H1 (cell line): ENCODE data around the gene PAX6. TPM values are rescaled to one million over a fixed set of nuclear protein-coding genes. Genes with fewer than 3 reads are reported as not detected.
A peak's percentile ranks its signal among the peaks of the same experiment; 100 is the strongest.

Experiments
- CTCF ChIA-PET: fragments of 300-600 bp; sonication (Branson Sonifier 250); formaldehyde crosslinking; loops from one replicate; lab custom pipeline; 2021; ENCODE audit not compliant: partially characterized antibody; lab: Charles Lee
- POLR2A ChIA-PET: fragments of 300-600 bp; sonication (Branson Sonifier 250); formaldehyde crosslinking; loops from one replicate; lab custom pipeline; 2021; ENCODE audit warnings: inconsistent platforms; ENCODE audit not compliant: partially characterized antibody; lab: Charles Lee
- DNase-seq, 2 experiments: peaks; one replicate each; pipeline versions ENCODE4 v3.0.0 to v3.0.0-alpha.2; 2010 to 2022; ENCODE audit warnings: low spot score in 2 of 2, low read depth in 1 of 2, mixed read lengths in 1 of 2
- FAIRE-seq: peaks from 2 replicates; lab custom pipeline; 2011; peaks lifted over from hg19 to GRCh38; lab: Jason Lieb, UNC
- H2AFZ ChIP-seq: 2 replicates; pipeline ENCODE4 v1.8.1; 2012; ENCODE audit warnings: low read length, inconsistent platforms
- H2AK5ac ChIP-seq: 2 replicates; pipeline ENCODE4 v1.6.1; 2013; ENCODE audit warnings: low read depth, low read length
- H2BK120ac ChIP-seq: replicated peaks from 2 replicates; pipeline ENCODE3; 2013; ENCODE audit warnings: low read depth, low read length, inconsistent platforms
- H2BK12ac ChIP-seq: 2 replicates; pipeline ENCODE4 v1.6.1; 2013; ENCODE audit warnings: low read depth, low read length
- H2BK15ac ChIP-seq: 2 replicates; pipeline ENCODE4 v1.6.1; 2013; ENCODE audit warnings: low read length
- H2BK20ac ChIP-seq: 2 replicates; pipeline ENCODE4 v1.6.1; 2013; ENCODE audit warnings: low read length
- H2BK5ac ChIP-seq: 2 replicates; pipeline ENCODE4 v1.6.1; 2013; ENCODE audit warnings: low read depth, low read length
- H3K14ac ChIP-seq: 2 replicates; pipeline ENCODE4 v1.6.1; 2013; ENCODE audit warnings: inconsistent platforms; ENCODE audit not compliant: insufficient read length
- H3K18ac ChIP-seq: 2 replicates; pipeline ENCODE4 v1.6.1; 2013; ENCODE audit warnings: low read length; ENCODE audit errors: extremely low read depth
- H3K23ac ChIP-seq: 2 replicates; pipeline ENCODE4 v1.6.1; 2013; ENCODE audit warnings: inconsistent platforms; ENCODE audit not compliant: insufficient read length
- H3K23me2 ChIP-seq: 2 replicates; pipeline ENCODE4 v1.6.1; 2013; ENCODE audit warnings: low read depth, low read length
- H3K27ac ChIP-seq: 2 replicates; pipeline ENCODE4 v1.6.1; 2011; ENCODE audit warnings: low read depth, low read length, inconsistent platforms
- H3K27me3 ChIP-seq, 4 experiments: replicated peaks in 1 of 4; 1 replicate in 1 of 4; 2 replicates in 3 of 4; pipeline versions ENCODE4 v1.6.1 to v1.8.1; 2011 to 2013; ENCODE audit warnings: low read length in 3 of 4, mild to moderate bottlenecking in 3 of 4, inconsistent platforms in 2 of 4, mixed read lengths in 2 of 4, moderate library complexity in 1 of 4; ENCODE audit not compliant: control insufficient read depth in 3 of 4, insufficient read depth in 3 of 4; ENCODE audit errors: extremely low read depth in 1 of 4
- H3K36me3 ChIP-seq, 4 experiments: 2 replicates each; pipeline versions ENCODE4 v1.6.1 to v1.8.1; 2011 to 2013; ENCODE audit warnings: mild to moderate bottlenecking in 4 of 4, low read length in 3 of 4, moderate library complexity in 2 of 4, control low read depth in 1 of 4, inconsistent platforms in 1 of 4; ENCODE audit not compliant: insufficient read depth in 4 of 4, control insufficient read depth in 2 of 4
- H3K4ac ChIP-seq: replicated peaks from 2 replicates; pipeline ENCODE3; 2013; ENCODE audit warnings: low read length, low read depth, mixed read lengths, inconsistent platforms; ENCODE audit not compliant: insufficient read length
- H3K4me1 ChIP-seq, 4 experiments: replicated peaks in 1 of 4; 1 replicate in 1 of 4; 2 replicates in 3 of 4; pipeline versions ENCODE4 v1.6.1 to v1.8.1; 2011 to 2013; ENCODE audit warnings: low read length in 3 of 4, inconsistent platforms in 2 of 4, mixed read lengths in 1 of 4; ENCODE audit not compliant: insufficient read depth in 4 of 4, control insufficient read depth in 3 of 4
- H3K4me2 ChIP-seq, 2 experiments: 2 replicates each; pipeline versions ENCODE4 v1.6.1 to v1.8.1; 2011 to 2013; ENCODE audit warnings: low read depth in 2 of 2, low read length in 2 of 2, control low read depth in 1 of 2, inconsistent platforms in 1 of 2, mild to moderate bottlenecking in 1 of 2; ENCODE audit not compliant: insufficient read depth in 1 of 2
- H3K4me3 ChIP-seq, 4 experiments: fragments of 200-600, 300-600 bp in 1 of 4; sonication (generic), shearing (Covaris generic), sonication (Bioruptor Twin) in 1 of 4; 2 replicates each; pipeline versions ENCODE4 v1.5.1 to v1.8.1; 2011 to 2016; ENCODE audit warnings: low read length in 4 of 4, low read depth in 3 of 4, control low read depth in 2 of 4, inconsistent platforms in 2 of 4, mild to moderate bottlenecking in 2 of 4, mixed read lengths in 1 of 4, moderate library complexity in 1 of 4; ENCODE audit not compliant: insufficient read depth in 2 of 4; ENCODE audit errors: extremely low read depth in 1 of 4
- H3K56ac ChIP-seq: replicated peaks from 2 replicates; pipeline ENCODE3; 2013; ENCODE audit warnings: low read depth, mild to moderate bottlenecking, mixed read lengths, low read length, inconsistent platforms; ENCODE audit not compliant: insufficient read length
- H3K79me1 ChIP-seq: 2 replicates; pipeline ENCODE4 v1.6.1; 2013; ENCODE audit warnings: low read depth, low read length, control low read depth
- H3K79me2 ChIP-seq, 2 experiments: 2 replicates each; pipeline versions ENCODE4 v1.6.1 to v1.8.1; 2012 to 2013; ENCODE audit warnings: low read length in 2 of 2, mild to moderate bottlenecking in 2 of 2, inconsistent platforms in 1 of 2; ENCODE audit not compliant: insufficient read depth in 2 of 2, control insufficient read depth in 1 of 2
- H3K9ac ChIP-seq, 4 experiments: replicated peaks in 1 of 4; 1 replicate in 1 of 4; 2 replicates in 3 of 4; pipeline versions ENCODE4 v1.6.1 to v1.8.1; 2011 to 2013; ENCODE audit warnings: low read depth in 3 of 4, low read length in 3 of 4, control low read depth in 2 of 4, mild to moderate bottlenecking in 2 of 4, moderate library complexity in 2 of 4, inconsistent platforms in 1 of 4; ENCODE audit errors: extremely low read depth in 1 of 4
- H3K9me3 ChIP-seq, 2 experiments: 2 replicates each; pipeline versions ENCODE4 v1.6.1 to v1.8.1; 2012 to 2013; ENCODE audit warnings: mild to moderate bottlenecking in 2 of 2, moderate library complexity in 2 of 2, control low read depth in 1 of 2, inconsistent platforms in 1 of 2, low read depth in 1 of 2, low read length in 1 of 2, mixed read lengths in 1 of 2; ENCODE audit not compliant: insufficient read depth in 2 of 2
- H4K20me1 ChIP-seq, 2 experiments: replicated peaks in 1 of 2; 2 replicates each; pipeline versions ENCODE3 to v1.8.1; 2011 to 2013; ENCODE audit warnings: inconsistent platforms in 2 of 2, low read length in 2 of 2, mild to moderate bottlenecking in 1 of 2; ENCODE audit not compliant: insufficient read depth in 2 of 2, control insufficient read depth in 1 of 2
- H4K5ac ChIP-seq: 2 replicates; pipeline ENCODE4 v1.6.1; 2013; ENCODE audit warnings: low read length, low read depth, mixed read lengths, inconsistent platforms; ENCODE audit not compliant: insufficient read length
- H4K8ac ChIP-seq: 2 replicates; pipeline ENCODE4 v1.8.0; 2013; ENCODE audit warnings: mild to moderate bottlenecking, moderate library complexity, low read length, inconsistent platforms; ENCODE audit not compliant: insufficient read depth; ENCODE audit errors: extremely low read depth
- H4K91ac ChIP-seq: replicated peaks from 2 replicates; pipeline ENCODE3; 2013; ENCODE audit warnings: low read length, mixed read lengths, inconsistent platforms; ENCODE audit not compliant: insufficient read length
- ASH2L ChIP-seq: fragments of 200-600, 300-600 bp; sonication (generic); IDR thresholded peaks from one replicate; pipeline ENCODE4 v1.7.1; 2017; ENCODE audit warnings: low read length
- CBX5 ChIP-seq: fragments of 300-800, 300-1000 bp; sonication (generic); IDR thresholded peaks from 2 replicates; pipeline ENCODE4 v1.7.1; 2016; ENCODE audit warnings: antibody characterized with exemption, low read length, low read depth
- CBX8 ChIP-seq: fragments of 300-800, 300-1000 bp; sonication (generic); IDR thresholded peaks from 2 replicates; pipeline ENCODE4 v1.7.1; 2016; ENCODE audit warnings: low read depth, low read length, borderline replicate concordance
- HDAC6 ChIP-seq: IDR thresholded peaks from one replicate; pipeline ENCODE4 v1.7.1; 2012; ENCODE audit warnings: low read depth, mild to moderate bottlenecking, inconsistent platforms, low read length, moderate library complexity
- PHF8 ChIP-seq: fragments of 200-600 bp; sonication (generic); conservative IDR thresholded peaks from 2 replicates; pipeline ENCODE4 v1.7.1; 2012; ENCODE audit warnings: low read depth, mild to moderate bottlenecking, inconsistent platforms, low read length, moderate library complexity
- RNF2 ChIP-seq: fragments of 200-900, 300-1000 bp; sonication (generic); IDR thresholded peaks from 2 replicates; pipeline ENCODE4 v1.7.1; 2016; ENCODE audit warnings: borderline replicate concordance, low read depth, mild to moderate bottlenecking, antibody characterized with exemption, low read length; ENCODE audit not compliant: poor library complexity, severe bottlenecking; ENCODE audit errors: missing control alignments
- SP4 ChIP-seq: IDR thresholded peaks from 2 replicates; pipeline ENCODE4 v1.6.1; 2012; ENCODE audit warnings: low read length, inconsistent platforms
- SRF ChIP-seq: IDR thresholded peaks from 2 replicates; pipeline ENCODE4 v1.6.1; 2011; ENCODE audit warnings: mild to moderate bottlenecking, low read depth, low read length, moderate library complexity
- SUZ12 ChIP-seq: fragments of 200-600 bp; sonication (generic); IDR thresholded peaks from 2 replicates; pipeline ENCODE4 v1.6.1; 2012; ENCODE audit warnings: mild to moderate bottlenecking, inconsistent platforms, low read length, moderate library complexity, mixed read lengths
- WGBS, 2 experiments: shearing (Covaris generic) in 1 of 2; methylation state at CpG; one replicate each; pipeline versions ENCODE4 v1.1.6 to v1.1.7; 2013 to 2015; ENCODE audit warnings: low lambda C conversion rate in 2 of 2, mixed read lengths in 2 of 2, inconsistent platforms in 1 of 2, low coverage in 1 of 2, missing lambda C conversion rate in 1 of 2; ENCODE audit not compliant: insufficient replicate concordance in 2 of 2, insufficient coverage in 1 of 2, insufficient read length in 1 of 2; ENCODE audit errors: extremely low coverage in 1 of 2, missing lambda C conversion rate in 1 of 2; 5-methylcytosine and 5-hydroxymethylcytosine counted together
- polyA plus RNA-seq, 7 experiments: library from polyadenylated mRNA; depleted of rRNA in 3 of 7; stranded (reverse) in 5 of 7; unstranded in 2 of 7; fragments of >200 nt in 5 of 7; fragments of 200-250 nt in 2 of 7; gene quantifications; 1 replicate in 5 of 7; 2 replicates in 1 of 7; 4 replicates in 1 of 7; pipeline versions ENCODE4 v1.2.1 to v1.2.3, GENCODE V29; 2011 to 2013; ENCODE audit warnings: missing spikeins in 2 of 7, mixed read lengths in 2 of 7
- total RNA-seq: library from RNA; stranded (reverse); fragmentation: NEBNext Ultra II Directional; extraction: Animal tissue kit (Norgen Biotek cat#: 25700); gene quantifications from 2 replicates; pipeline ENCODE4 v1.2.1, GENCODE V29; 2021
- TF ChIP-seq, protein P1 (sequence below), 3 experiments: IDR thresholded peaks; 1 replicate in 2 of 3; 2 replicates in 1 of 3; pipeline versions ENCODE4 v1.5.1 to v1.6.1; 2011; ENCODE audit warnings: low read length in 3 of 3, mild to moderate bottlenecking in 3 of 3, inconsistent platforms in 2 of 3, low read depth in 1 of 3, moderate library complexity in 1 of 3; ENCODE audit not compliant: insufficient read depth in 1 of 3; ENCODE audit errors: control extremely low read depth in 1 of 3

The PAX6 gene
- total and polyA plus RNA-seq, 2 of the 8 experiments (the other 6 are each of a cell fraction or from before 2014, with no cell fraction given) = 0.30 to 0.65 TPM

DNA sequence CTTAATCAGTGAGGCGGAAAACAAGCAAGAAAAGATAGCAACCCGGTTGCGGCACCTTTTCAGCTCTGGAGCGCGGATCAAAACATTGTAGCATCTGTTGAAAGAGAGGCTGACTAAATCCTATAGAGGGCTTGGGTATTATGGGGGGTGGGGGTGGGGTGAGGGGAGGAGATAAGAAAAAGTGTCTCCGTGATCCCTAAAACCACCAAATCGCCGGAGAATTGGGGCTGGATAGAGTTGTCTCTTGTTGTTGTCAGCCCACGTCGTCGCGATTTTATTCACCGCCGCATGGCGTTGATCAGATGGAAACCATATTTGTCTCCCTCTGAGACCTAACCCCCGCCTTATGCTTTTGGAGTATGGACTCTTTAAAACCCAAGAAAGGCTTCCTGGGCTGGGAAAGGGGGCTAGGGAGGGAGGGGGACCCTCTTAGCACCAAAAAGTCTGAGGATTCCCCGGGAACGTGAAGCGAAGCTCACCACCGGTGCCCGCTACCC is 13.0 kb downstream of the PAX6 start:
- Histone ChIP-seq H3K79me1 (no peaks in the 10 kb centered on the region), H3K23ac (no peak overlapping the region), H3K36me3 (no peaks in the 10 kb centered on the region; a peak in 1 of 8 replicates), H3K23me2 (peaks cover 7% of the 10 kb centered on the region; the same call in 1 of the 2 replicates), H3K4me3 (peak overlapping the region; percentile 45 to 62 (median 51)), H3K9ac (no peak overlapping the region), H2BK20ac (no peak overlapping the region), H3K79me2 (no peaks in the 10 kb centered on the region), H2AFZ (peak overlapping the region; percentile 52; the same call in 1 of the 2 replicates), H2BK12ac (peak overlapping the region; percentile 75; the same call in 1 of the 2 replicates), H3K56ac (no peak overlapping the region), H2BK5ac (no peak overlapping the region; the same call in 1 of the 2 replicates), H4K20me1 (peaks cover 0 to 19% of the 10 kb centered on the region in 2 experiments), H2AK5ac (no peak overlapping the region), H3K4me2 (peak overlapping the region; percentile 97 to 99), H2BK15ac (no peak overlapping the region), H3K14ac (no peak overlapping the region), H3K4me1 (peaks cover 16 to 30% (median 19%) of the 10 kb centered on the region in 4 experiments), H4K5ac (no peak overlapping the region), H2BK120ac (no peak overlapping the region), H3K27ac (no peak overlapping the region), H4K91ac (no peak overlapping the region), H3K9me3 (no peaks in the 10 kb centered on the region), H3K4ac (no peak overlapping the region), H4K8ac (peak overlapping the region; percentile 51; the same call in 1 of the 2 replicates), H3K18ac (peak overlapping the region; percentile 78), H3K27me3 (peaks cover 65 to 81% (median 75%) of the 10 kb centered on the region in 4 experiments)
- ChIA-PET CTCF (interaction anchor here (0.6 to 6.7 kb wide), 22 partner anchors 8 to 689 kb away, joined by 3 to 59 read pairs (median 4); no protein-coding TSS in a partner anchor), POLR2A (interaction anchor here (0.7 to 3.0 kb wide), 7 partner anchors 10 to 45 kb away, joined by 3 to 10 read pairs (median 7); no protein-coding TSS in a partner anchor)
- no peak for DNase-seq
- FAIRE-seq = no peak
- 0% methylated on average over 6 of the region's 21 CpGs; no CpG with 5 or more reads in 1 of the 2 experiments for WGBS, 2 experiments
- TF ChIP-seq SRF (no peak), SUZ12 (no peak), CBX8 (no peak), HDAC6 (no peak), PHF8 (no peak), RNF2 (no peak), ASH2L (no peak), CBX5 (no peak), SP4 (no peak)
- TF ChIP-seq, protein P1, sequence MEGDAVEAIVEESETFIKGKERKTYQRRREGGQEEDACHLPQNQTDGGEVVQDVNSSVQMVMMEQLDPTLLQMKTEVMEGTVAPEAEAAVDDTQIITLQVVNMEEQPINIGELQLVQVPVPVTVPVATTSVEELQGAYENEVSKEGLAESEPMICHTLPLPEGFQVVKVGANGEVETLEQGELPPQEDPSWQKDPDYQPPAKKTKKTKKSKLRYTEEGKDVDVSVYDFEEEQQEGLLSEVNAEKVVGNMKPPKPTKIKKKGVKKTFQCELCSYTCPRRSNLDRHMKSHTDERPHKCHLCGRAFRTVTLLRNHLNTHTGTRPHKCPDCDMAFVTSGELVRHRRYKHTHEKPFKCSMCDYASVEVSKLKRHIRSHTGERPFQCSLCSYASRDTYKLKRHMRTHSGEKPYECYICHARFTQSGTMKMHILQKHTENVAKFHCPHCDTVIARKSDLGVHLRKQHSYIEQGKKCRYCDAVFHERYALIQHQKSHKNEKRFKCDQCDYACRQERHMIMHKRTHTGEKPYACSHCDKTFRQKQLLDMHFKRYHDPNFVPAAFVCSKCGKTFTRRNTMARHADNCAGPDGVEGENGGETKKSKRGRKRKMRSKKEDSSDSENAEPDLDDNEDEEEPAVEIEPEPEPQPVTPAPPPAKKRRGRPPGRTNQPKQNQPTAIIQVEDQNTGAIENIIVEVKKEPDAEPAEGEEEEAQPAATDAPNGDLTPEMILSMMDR (IDR thresholded peaks at IDR 0.05; ENCODE audit: control extremely low read depth in 1 of 3, insufficient read depth in 1 of 3, low read depth in 1 of 3, low read length in 3 of 3) = no peak
